ENCODE data around the gene SLC16A3.

- TF ChIP-seq POLR2A (IDR thresholded peaks at IDR 0.05; ENCODE audit: low read depth, low read length) (no peak), MXI1 (IDR thresholded peaks at IDR 0.05; ENCODE audit: borderline replicate concordance, low read depth, low read length) (no peak), BHLHE40 (IDR thresholded peaks at IDR 0.05; ENCODE audit: low read depth, low read length) (no peak), CEBPB (IDR thresholded peaks at IDR 0.05; ENCODE audit: low read depth, low read length) (no peak), FOS (IDR thresholded peaks at IDR 0.05; ENCODE audit: low read depth, low read length) (no peak), CHD1 (IDR thresholded peaks at IDR 0.05; ENCODE audit: low read depth, low read length) (no peak), RCOR1 (IDR thresholded peaks at IDR 0.05; ENCODE audit: insufficient replicate concordance, low read length) (no peak), MAZ (IDR thresholded peaks at IDR 0.05; ENCODE audit: borderline replicate concordance, low read depth, low read length) (no peak), RAD21 (IDR thresholded peaks at IDR 0.05; ENCODE audit: low read length) (no peak), USF2 (IDR thresholded peaks at IDR 0.05; ENCODE audit: low read depth, low read length) (no peak), RFX5 (IDR thresholded peaks at IDR 0.05; ENCODE audit: low read depth, low read length) (no peak)
- TF ChIP-seq, protein P1, sequence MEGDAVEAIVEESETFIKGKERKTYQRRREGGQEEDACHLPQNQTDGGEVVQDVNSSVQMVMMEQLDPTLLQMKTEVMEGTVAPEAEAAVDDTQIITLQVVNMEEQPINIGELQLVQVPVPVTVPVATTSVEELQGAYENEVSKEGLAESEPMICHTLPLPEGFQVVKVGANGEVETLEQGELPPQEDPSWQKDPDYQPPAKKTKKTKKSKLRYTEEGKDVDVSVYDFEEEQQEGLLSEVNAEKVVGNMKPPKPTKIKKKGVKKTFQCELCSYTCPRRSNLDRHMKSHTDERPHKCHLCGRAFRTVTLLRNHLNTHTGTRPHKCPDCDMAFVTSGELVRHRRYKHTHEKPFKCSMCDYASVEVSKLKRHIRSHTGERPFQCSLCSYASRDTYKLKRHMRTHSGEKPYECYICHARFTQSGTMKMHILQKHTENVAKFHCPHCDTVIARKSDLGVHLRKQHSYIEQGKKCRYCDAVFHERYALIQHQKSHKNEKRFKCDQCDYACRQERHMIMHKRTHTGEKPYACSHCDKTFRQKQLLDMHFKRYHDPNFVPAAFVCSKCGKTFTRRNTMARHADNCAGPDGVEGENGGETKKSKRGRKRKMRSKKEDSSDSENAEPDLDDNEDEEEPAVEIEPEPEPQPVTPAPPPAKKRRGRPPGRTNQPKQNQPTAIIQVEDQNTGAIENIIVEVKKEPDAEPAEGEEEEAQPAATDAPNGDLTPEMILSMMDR (conservative IDR thresholded peaks at IDR 0.05; ENCODE audit: low read depth, low read length) = no peak
Measured at GRCh38 chr17:82200743-82201497, 27.9 kb upstream of the SLC16A3 start.
